NCI-H446 (cell line): ENCODE data around the gene SGCA.

Source experiments
- DNase-seq, 2 experiments: peaks; one replicate each; lab custom pipeline; 2025; lab: John Stamatoyannopoulos, UW

The SGCA gene

DNA sequence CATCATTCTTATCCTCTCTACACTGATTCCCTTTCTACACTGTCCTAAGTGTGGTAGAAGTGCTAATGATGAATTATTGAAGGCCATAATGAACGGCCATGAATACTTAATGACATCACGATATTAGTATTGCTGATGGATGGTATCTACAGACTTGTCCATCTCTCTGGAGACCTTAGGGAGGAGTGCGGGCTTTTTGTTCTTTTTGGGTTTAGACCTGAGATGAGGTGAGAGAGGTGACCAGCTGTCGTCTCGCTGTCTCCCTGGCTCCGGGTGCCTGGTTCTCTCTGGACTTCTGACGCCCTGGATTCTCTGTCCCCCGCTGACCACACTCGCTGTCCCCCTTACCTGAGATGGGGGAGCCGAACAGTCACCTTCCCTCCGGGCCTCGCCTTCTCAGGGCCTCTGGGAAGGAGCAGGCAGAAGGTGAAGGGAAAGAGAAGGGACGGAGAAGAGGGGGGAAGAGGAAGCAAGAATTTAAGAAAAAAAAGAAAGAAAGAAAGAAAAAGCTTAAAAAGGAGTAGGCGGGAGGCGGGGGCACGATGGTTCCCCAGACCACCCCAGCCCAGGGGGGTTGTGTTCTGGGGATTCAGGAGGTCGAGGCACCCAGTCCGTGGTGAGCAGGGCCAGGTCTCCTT, 17.1 kb downstream of the SGCA start:
- no peak for DNase-seq

DNA sequence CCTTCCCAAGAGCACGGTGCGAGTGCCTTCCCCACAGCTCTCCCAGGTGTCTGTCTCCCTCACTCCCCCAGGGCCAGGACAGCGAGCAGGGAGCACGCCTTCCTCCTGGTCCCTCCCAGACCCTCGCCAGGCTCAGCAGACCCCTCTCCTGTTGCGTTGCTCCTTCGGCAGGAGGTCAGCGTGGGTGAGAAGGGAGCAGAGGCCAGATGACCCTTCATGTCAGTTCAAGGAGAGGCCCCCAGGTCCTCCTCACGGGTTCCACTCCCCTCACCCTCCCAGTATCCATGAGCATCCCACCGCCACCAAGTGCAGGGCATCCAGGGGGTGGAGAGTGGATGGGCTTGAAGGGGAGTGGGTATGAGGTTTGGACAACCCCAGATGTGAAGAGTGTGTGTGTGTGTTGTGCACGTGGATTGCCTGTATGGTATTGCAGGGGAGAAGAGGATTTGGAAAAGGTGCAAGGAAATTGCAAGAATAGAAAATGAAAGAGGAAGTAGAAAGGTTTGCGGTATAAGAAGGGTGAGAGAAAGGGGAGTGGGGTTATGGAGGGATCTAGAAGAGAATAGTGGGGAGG, 17.7 kb downstream of the SGCA start:
- DNase-seq, result no peak

GRCh38 chr17:50184064-50184463, 18.3 kb downstream of the SGCA start:
- no peak for DNase-seq

GRCh38 chr17:50184611-50185398, 19.0 kb downstream of the SGCA start:
- no peak for DNase-seq

DNA sequence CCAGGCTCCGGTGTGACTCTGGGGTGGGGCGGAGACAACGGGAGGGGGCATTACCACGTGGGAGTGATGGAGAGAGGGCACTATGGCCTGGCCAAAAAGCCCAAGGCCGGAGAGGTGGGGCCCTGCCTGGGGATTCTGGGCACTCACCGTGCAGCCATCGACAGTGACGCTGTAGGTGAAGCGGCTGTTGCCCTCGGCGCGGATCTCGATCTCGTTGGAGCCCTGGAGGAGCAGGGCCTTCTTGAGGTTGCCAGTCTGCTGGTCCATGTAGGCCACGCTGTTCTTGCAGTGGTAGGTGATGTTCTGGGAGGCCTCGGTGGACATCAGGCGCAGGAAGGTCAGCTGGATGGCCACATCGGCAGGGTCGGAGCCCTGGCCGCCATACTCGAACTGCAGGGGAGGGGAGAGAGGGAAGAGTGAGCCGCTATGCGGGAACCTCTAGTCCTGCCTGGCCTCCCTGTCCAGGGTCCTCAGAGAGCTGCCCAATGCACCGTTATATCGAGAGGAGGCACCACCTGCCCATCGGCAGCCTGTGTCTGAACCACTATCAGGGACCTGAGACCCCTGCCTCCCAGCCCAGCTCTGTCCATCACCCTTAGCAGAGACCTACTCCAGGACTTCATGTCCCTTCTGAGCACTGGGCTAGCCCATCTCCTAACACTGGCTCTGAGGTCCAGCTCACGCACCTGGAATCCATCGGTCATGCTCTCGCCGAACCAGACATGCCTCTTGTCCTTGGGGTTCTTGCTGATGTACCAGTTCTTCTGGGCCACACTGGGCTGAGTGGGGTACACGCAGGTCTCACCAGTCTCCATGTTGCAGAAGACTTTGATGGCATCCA, 20.0 kb downstream of the SGCA start:
- no peak for DNase-seq

DNA sequence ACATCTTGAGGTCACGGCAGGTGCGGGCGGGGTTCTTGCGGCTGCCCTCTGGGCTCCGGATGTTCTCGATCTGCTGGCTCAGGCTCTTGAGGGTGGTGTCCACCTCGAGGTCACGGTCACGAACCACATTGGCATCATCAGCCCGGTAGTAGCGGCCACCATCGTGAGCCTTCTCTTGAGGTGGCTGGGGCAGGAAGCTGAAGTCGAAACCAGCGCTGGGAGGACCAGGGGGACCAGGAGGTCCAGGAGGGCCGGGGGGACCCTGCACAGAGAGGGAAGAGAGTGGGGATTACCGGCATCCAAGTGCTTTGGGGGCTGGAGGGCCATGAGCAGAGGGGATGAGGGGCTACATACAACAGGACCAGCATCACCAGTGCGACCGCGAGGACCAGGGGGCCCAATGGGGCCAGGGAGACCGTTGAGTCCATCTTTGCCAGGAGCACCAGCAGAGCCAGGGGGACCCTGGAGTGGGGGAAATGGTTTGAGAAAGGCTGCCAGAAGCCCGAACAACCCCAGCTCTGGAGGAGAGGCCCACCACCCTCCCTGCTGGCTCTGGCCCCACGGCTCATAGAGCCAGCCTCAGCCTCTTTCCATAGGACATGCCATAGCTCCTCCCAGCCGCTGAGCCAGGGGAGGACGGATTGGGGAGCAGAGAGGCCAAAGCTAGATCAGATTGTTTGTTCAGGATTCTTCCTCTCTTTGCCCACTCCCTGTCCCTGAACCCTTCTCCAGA, 21.0 kb downstream of the SGCA start:
- no peak for DNase-seq

GRCh38 chr17:50187394-50187725, 21.6 kb downstream of the SGCA start:
- DNase-seq, result no peak

DNA sequence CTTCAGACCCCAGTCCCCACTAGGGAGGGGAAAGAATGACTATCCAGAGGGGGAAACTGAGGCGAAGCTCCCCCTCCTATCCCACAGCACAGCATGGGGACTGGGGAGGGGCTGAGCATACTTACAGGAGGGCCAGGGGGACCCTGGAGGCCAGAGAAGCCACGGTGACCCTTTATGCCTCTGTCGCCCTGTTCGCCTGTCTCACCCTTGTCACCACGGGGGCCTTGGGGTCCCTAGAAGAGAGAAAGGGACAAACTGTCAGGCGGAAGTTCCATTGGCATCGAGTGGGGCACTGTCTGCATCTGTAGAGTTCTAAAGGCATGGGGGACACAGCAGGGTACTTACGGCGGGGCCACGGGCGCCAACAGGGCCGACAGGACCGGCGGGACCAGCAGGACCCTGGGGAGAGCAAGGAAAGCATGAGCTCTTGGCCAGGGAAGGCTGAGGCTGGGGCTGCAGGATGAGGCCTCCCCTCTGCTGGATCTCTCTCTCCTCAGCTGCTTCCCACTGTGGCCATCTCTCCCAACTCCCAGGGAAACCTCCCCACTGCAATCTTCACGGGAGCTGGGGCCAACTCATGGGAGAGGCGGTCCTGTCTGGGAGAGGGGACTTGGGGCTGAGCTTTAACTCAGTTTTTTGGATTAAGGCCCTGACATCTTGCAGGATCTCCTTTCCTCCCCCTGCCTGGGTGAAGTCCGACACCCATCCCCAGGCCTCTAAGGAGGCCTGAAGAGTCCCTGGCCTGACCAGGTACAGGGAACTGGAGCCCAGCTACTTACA, 22.1 kb downstream of the SGCA start:
- no peak for DNase-seq

DNA sequence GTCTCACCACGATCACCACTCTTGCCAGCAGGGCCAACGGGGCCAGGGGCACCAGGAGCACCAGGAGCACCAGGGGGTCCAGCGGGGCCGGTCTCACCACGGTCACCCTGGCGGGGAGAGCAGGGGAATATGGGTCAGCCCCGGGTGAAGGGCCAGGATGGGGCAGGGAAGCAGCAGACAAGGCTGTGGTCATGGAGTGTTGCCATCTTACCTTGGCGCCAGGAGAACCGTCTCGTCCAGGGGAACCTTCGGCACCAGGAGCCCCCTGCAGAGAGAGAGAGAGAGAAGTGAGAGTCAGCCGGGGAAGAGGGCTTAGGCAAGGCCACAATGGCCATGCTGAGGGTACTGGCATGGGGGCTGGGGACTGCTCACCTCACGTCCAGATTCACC, 22.7 kb downstream of the SGCA start:
- no peak for DNase-seq

GRCh38 chr17:50188921-50189549, 23.2 kb downstream of the SGCA start:
- DNase-seq, result no peak

DNA sequence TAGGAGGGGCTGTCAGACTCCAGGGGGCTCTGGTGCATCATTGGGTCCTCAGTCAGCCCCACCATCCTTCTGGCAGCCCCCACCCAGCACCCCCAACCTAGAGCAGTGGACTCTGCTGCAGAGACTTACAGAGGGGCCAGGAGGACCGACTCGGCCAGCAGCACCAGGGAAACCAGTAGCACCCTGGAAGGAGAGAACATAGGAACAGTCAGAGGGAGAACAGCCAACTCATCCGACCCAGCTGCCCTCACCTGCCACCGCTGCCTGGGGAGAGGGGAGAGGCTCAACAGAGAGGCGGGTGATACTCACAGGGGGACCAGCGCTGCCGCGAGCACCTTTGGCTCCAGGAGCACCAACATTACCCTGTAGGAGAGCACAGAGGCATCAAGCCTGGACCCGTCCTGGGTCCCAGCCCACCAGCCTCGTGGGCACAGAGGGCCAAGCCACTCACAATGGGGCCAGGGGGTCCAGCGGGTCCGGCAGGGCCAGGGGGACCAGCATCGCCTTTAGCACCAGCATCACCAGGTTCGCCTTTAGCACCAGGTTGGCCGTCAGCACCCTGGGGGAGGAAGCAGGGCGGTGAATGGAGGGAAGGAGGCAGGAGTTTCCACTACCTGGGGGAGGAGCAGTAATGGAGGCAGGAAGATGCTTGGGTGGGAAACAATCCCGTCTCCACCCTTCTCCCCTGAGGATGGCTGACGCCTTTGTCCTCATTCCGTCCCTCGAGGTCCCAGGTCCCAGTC, 23.9 kb downstream of the SGCA start:
- no peak for DNase-seq

GRCh38 chr17:50190293-50190602, 24.4 kb downstream of the SGCA start:
- DNase-seq, result no peak

DNA sequence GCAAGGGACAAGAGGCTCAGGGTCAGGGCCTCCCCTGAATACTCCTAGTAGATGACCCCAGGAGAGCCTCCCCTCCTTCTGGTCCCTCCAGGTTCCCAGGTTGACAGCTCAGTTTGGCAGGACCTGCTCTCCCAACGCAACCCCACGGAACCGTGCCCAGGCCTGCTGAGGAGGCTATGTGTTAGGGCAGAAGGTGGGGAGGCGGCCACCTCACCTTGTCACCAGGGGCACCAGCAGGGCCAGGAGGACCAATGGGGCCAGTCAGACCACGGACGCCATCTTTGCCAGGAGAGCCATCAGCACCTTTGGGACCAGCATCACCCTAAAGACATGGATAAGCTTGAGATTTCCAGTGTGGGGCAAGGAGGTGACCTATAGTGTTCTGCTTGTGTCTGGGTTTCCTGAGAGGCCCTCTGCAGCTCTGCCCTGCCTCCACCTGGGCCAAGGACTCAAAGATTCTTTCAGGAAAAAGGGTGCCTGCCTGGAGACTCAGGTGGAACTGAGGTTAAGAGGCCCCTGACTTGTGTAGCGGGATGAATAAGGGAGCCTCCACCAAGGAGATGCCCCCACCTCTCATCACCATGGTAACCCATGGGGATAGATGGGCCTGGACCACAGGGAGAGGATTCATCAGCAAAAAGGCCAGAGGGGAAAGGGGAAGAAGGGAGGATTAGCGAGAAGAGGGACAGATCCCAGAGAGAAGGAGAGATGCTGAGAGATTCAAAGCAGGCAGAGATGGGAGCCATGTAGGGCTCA, 25.0 kb downstream of the SGCA start:
- no peak for DNase-seq

GRCh38 chr17:50191359-50192143, 25.7 kb downstream of the SGCA start:
- DNase-seq, result no peak

- no peak for DNase-seq
Observed at GRCh38 chr17:50192144-50192617, 26.4 kb downstream of the SGCA start.

- no peak for DNase-seq
Observed at GRCh38 chr17:50192618-50193291, 26.9 kb downstream of the SGCA start.

GRCh38 chr17:50194140-50194933, 28.5 kb downstream of the SGCA start:
- no peak for DNase-seq
